GM21447 (cell line): ENCODE data around the gene ATG9A.
"Not testable (repeated sequence)": the region's sequence is repeated elsewhere in the genome, so short reads cannot be mapped to it uniquely, and the experiment has no call there.

Experiments
- ATAC-seq: cut with Tn5 transposase; IDR thresholded peaks from one replicate; pipeline ENCODE4 v1.9.1; 2021; ENCODE audit not compliant: unreplicated experiment

The ATG9A gene

GRCh38 chr2:219207134-219207883, 22.1 kb downstream of the ATG9A start:
- ATAC-seq, result no peak

- peak; percentile 96 for ATAC-seq
These were observed 22.9 kb downstream of the ATG9A start, which contains the start of gene ZFAND2B for GRCh38 chr2:219206328-219207133. Gene ZFAND2B, plus strand, starts transcription at chr2:219206782. Its CDS starts 206 bp downstream, at chr2:219206988.

- no peak for ATAC-seq
These were observed 23.5 kb downstream of the ATG9A start for GRCh38 chr2:219205981-219206327.

- no peak for ATAC-seq
These were observed 24.3 kb downstream of the ATG9A start for GRCh38 chr2:219205165-219205538.

GRCh38 chr2:219204425-219205164, 24.8 kb downstream of the ATG9A start:
- ATAC-seq, result no peak

GRCh38 chr2:219201331-219201730, 28.1 kb downstream of the ATG9A start:
- ATAC-seq, result not testable (repeated sequence)

GRCh38 chr2:219200502-219201326, 28.7 kb downstream of the ATG9A start:
- not testable (repeated sequence) for ATAC-seq

GRCh38 chr2:219199470-219200211, 29.8 kb downstream of the ATG9A start:
- ATAC-seq, result no peak

GRCh38 chr2:219198974-219199373, 30.5 kb downstream of the ATG9A start:
- ATAC-seq, result no peak

- no peak for ATAC-seq
These were observed 32.0 kb downstream of the ATG9A start for GRCh38 chr2:219197388-219197787.

GRCh38 chr2:219186754-219187456, 42.5 kb downstream of the ATG9A start:
- ATAC-seq, result no peak

GRCh38 chr2:219184121-219184520, 45.3 kb downstream of the ATG9A start:
- no peak for ATAC-seq

GRCh38 chr2:219183151-219183772, 46.2 kb downstream of the ATG9A start:
- ATAC-seq, result no peak

GRCh38 chr2:219182331-219183150, 46.9 kb downstream of the ATG9A start:
- ATAC-seq, result no peak

- no peak for ATAC-seq
These were observed 47.9 kb downstream of the ATG9A start for GRCh38 chr2:219181531-219181930.

- no peak for ATAC-seq
These were observed 48.5 kb downstream of the ATG9A start for GRCh38 chr2:219180961-219181360.

- ATAC-seq, result no peak
These were observed 49.6 kb downstream of the ATG9A start for GRCh38 chr2:219179601-219180465.
